GM12873 (cell line): Measurements from ENCODE around the gene PCDHGB5.
A peak's percentile ranks its signal among the peaks of the same experiment; 100 is the strongest.

Experiments
- CTCF ChIP-seq: IDR thresholded peaks from 2 replicates; pipeline ENCODE4 v1.5.1; 2012; ENCODE audit warnings: low read depth, mild to moderate bottlenecking, moderate library complexity, low read length, control low read depth; ENCODE audit not compliant: insufficient read depth; ENCODE audit errors: missing control alignments

Gene PCDHGB5

GRCh38 chr5:141398608-141399007 lies 861 bp downstream of the PCDHGB5 start:
- TF ChIP-seq CTCF = no peak

- no peak for TF ChIP-seq CTCF
Observed at GRCh38 chr5:141399555-141400258, 2.0 kb downstream of the PCDHGB5 start.

- peak; percentile 63 for TF ChIP-seq CTCF
Observed at GRCh38 chr5:141402553-141403243, 5.0 kb downstream of the PCDHGB5 start, which contains the start of gene PCDHGA9. TSS of gene PCDHGA9 (plus strand) at chr5:141402778. CDS start at chr5:141402953, 175 bp downstream.

- TF ChIP-seq CTCF = no peak
Observed at GRCh38 chr5:141403387-141403786, 5.6 kb downstream of the PCDHGB5 start.

GRCh38 chr5:141407790-141408505 lies 10.2 kb downstream of the PCDHGB5 start, which contains the start of gene PCDHGB6:
TSS of gene PCDHGB6 (plus strand) at chr5:141408021. CDS start at chr5:141408203, 182 bp downstream.
- peak; percentile 73 for TF ChIP-seq CTCF

- no peak for TF ChIP-seq CTCF
Observed at GRCh38 chr5:141409598-141410306, 12.0 kb downstream of the PCDHGB5 start.
